K562 (cell line): ENCODE results near the gene ATP6V0D1. TPM values are rescaled to one million over a fixed set of nuclear protein-coding genes. Genes with fewer than 3 reads are reported as not detected.

ENCODE experiments used
- CHD1 ChIP-seq: fragments of 200-600 bp; sonication (generic); IDR thresholded peaks from one replicate; pipeline ENCODE4 v1.6.1; 2012; ENCODE audit warnings: mild to moderate bottlenecking, moderate library complexity, low read length, inconsistent platforms
- TEAD1 ChIP-seq, 2 experiments: fragments of 450-650 bp in 1 of 2; sonication (generic) in 1 of 2; formaldehyde crosslinking; IDR thresholded peaks; 2 replicates each; pipeline versions ENCODE4 v1.4.0 to v1.8.0; 2020 to 2022; ENCODE audit warnings: mild to moderate bottlenecking in 2 of 2, missing genetic modification reagents in 1 of 2
- YY1 ChIP-seq, 3 experiments: IDR thresholded peaks; 2 replicates each; pipeline ENCODE4 v1.6.1; 2011; ENCODE audit warnings: low read length in 2 of 3, mild to moderate bottlenecking in 2 of 3, moderate library complexity in 2 of 3, borderline replicate concordance in 1 of 3, control low read depth in 1 of 3, low read depth in 1 of 3; ENCODE audit not compliant: insufficient read depth in 3 of 3, insufficient replicate concordance in 2 of 3, control insufficient read depth in 1 of 3, insufficient read length in 1 of 3; ENCODE audit errors: extremely low read depth in 1 of 3
- ZNF639 ChIP-seq, 2 experiments: fragments of 200-800 bp in 1 of 2; sonication (Bioruptor generic) in 1 of 2; sonication (generic) in 1 of 2; formaldehyde crosslinking in 1 of 2; IDR thresholded peaks in 1 of 2; conservative IDR thresholded peaks in 1 of 2; 2 replicates each; pipeline versions ENCODE4 v1.5.0 to v1.6.1; 2016 to 2020; ENCODE audit warnings: missing compliant biosample characterization in 1 of 2, missing genetic modification characterization in 1 of 2, missing genetic modification reagents in 1 of 2
- ZNF75A ChIP-seq: fragments of 450-650 bp; formaldehyde crosslinking; IDR thresholded peaks from 2 replicates; pipeline ENCODE4 v1.4.0; 2020; ENCODE audit warnings: mild to moderate bottlenecking
- polyA plus RNA-seq, 8 experiments: library from polyadenylated mRNA; depleted of rRNA in 4 of 8; stranded (reverse) in 5 of 8; unstranded in 3 of 8; fragments of >200 nt; fragmentation: Nextera tagmentation in 2 of 8; fragmentation: Illumina TruSeq in 1 of 8; extraction: Ambion mirVana in 2 of 8; extraction: Trizol in 1 of 8; gene quantifications; 2 replicates each; pipeline versions ENCODE4 v1.2.1 to v1.2.3, GENCODE V29; 2011 to 2014; ENCODE audit warnings: inconsistent platforms in 1 of 8, missing spikeins in 1 of 8
- total RNA-seq, 7 experiments: library from RNA; depleted of rRNA in 6 of 7; stranded (reverse); fragments of >200 nt in 6 of 7; fragmentation: Illumina TruSeq in 2 of 7; extraction: Trizol in 2 of 7; gene quantifications; 2 replicates each; pipeline versions ENCODE4 v1.2.1 to v1.2.3, GENCODE V29; 2011 to 2021; ENCODE audit warnings: low replicate concordance in 1 of 7
- TF ChIP-seq, protein P1 (sequence below): fragments of 200-800 bp; sonication (Bioruptor generic); IDR thresholded peaks from 2 replicates; pipeline ENCODE4 v1.6.1; 2017; ENCODE audit warnings: missing genetic modification characterization, missing compliant biosample characterization
- TF ChIP-seq, protein P2 (sequence below), 2 experiments: fragments of 450-650 bp in 1 of 2; sonication (generic) in 1 of 2; formaldehyde crosslinking in 1 of 2; IDR thresholded peaks; 2 replicates each; pipeline versions ENCODE4 v1.7.1 to v1.9.0; 2016 to 2022; ENCODE audit warnings: inconsistent platforms in 1 of 2, mild to moderate bottlenecking in 1 of 2, missing genetic modification reagents in 1 of 2
- TF ChIP-seq, protein P3 (sequence below): fragments of 450-650 bp; formaldehyde crosslinking; IDR thresholded peaks from 2 replicates; pipeline ENCODE4 v1.4.0; 2022; ENCODE audit warnings: missing genetic modification characterization

Gene ATP6V0D1
- total and polyA plus RNA-seq, 9 of the 15 experiments (the other 6 are each of a cell fraction or from before 2014, with no cell fraction given) = 23.2 to 69.7 (median 45.6) TPM

- TF ChIP-seq, protein P1, sequence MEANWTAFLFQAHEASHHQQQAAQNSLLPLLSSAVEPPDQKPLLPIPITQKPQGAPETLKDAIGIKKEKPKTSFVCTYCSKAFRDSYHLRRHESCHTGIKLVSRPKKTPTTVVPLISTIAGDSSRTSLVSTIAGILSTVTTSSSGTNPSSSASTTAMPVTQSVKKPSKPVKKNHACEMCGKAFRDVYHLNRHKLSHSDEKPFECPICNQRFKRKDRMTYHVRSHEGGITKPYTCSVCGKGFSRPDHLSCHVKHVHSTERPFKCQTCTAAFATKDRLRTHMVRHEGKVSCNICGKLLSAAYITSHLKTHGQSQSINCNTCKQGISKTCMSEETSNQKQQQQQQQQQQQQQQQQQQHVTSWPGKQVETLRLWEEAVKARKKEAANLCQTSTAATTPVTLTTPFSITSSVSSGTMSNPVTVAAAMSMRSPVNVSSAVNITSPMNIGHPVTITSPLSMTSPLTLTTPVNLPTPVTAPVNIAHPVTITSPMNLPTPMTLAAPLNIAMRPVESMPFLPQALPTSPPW (CRISPR knock-in tag) = peak; percentile 70
- TF ChIP-seq, protein P2, sequence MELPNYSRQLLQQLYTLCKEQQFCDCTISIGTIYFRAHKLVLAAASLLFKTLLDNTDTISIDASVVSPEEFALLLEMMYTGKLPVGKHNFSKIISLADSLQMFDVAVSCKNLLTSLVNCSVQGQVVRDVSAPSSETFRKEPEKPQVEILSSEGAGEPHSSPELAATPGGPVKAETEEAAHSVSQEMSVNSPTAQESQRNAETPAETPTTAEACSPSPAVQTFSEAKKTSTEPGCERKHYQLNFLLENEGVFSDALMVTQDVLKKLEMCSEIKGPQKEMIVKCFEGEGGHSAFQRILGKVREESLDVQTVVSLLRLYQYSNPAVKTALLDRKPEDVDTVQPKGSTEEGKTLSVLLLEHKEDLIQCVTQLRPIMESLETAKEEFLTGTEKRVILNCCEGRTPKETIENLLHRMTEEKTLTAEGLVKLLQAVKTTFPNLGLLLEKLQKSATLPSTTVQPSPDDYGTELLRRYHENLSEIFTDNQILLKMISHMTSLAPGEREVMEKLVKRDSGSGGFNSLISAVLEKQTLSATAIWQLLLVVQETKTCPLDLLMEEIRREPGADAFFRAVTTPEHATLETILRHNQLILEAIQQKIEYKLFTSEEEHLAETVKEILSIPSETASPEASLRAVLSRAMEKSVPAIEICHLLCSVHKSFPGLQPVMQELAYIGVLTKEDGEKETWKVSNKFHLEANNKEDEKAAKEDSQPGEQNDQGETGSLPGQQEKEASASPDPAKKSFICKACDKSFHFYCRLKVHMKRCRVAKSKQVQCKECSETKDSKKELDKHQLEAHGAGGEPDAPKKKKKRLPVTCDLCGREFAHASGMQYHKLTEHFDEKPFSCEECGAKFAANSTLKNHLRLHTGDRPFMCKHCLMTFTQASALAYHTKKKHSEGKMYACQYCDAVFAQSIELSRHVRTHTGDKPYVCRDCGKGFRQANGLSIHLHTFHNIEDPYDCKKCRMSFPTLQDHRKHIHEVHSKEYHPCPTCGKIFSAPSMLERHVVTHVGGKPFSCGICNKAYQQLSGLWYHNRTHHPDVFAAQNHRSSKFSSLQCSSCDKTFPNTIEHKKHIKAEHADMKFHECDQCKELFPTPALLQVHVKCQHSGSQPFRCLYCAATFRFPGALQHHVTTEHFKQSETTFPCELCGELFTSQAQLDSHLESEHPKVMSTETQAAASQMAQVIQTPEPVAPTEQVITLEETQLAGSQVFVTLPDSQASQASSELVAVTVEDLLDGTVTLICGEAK (IDR thresholded peaks at IDR 0.05) = no peak
- TF ChIP-seq, protein P2 (CRISPR knock-in tag; IDR thresholded peaks at IDR 0.05) = no peak
- TF ChIP-seq TEAD1 (CRISPR knock-in tag; IDR thresholded peaks at IDR 0.05) = no peak
- TF ChIP-seq ZNF75A (CRISPR knock-in tag) = peak; percentile 69; the same call in 1 of the 2 replicates
- peak in 1 of 3 experiments; percentile 37 for TF ChIP-seq YY1 (IDR thresholded peaks at IDR 0.05; ENCODE audit: borderline replicate concordance in 1 of 3, control insufficient read depth in 1 of 3, extremely low read depth in 1 of 3, insufficient read depth in 3 of 3, insufficient read length in 1 of 3, insufficient replicate concordance in 2 of 3, low read depth in 1 of 3, low read length in 2 of 3)
- 0 out of 4 replicates have a peak, but pooled peaks of 1 of the 2 experiments have one; percentile 38 for TF ChIP-seq ZNF639 (CRISPR knock-in tag; conservative IDR thresholded peaks at IDR 0.05 in 1 of 2, IDR thresholded peaks at IDR 0.05 in 1 of 2)
- TF ChIP-seq, protein P3, sequence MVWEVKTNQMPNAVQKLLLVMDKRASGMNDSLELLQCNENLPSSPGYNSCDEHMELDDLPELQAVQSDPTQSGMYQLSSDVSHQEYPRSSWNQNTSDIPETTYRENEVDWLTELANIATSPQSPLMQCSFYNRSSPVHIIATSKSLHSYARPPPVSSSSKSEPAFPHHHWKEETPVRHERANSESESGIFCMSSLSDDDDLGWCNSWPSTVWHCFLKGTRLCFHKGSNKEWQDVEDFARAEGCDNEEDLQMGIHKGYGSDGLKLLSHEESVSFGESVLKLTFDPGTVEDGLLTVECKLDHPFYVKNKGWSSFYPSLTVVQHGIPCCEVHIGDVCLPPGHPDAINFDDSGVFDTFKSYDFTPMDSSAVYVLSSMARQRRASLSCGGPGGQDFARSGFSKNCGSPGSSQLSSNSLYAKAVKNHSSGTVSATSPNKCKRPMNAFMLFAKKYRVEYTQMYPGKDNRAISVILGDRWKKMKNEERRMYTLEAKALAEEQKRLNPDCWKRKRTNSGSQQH = 0 out of 2 replicates have a peak, but pooled peaks have one; percentile 18
- TF ChIP-seq CHD1 = peak; percentile 63
Observed at GRCh38 chr16:67528870-67529581, 48.1 kb upstream of the ATP6V0D1 start (continued).
